ENCODE measurements around the gene MED13L.
"Not testable (repeated sequence)": the region's sequence is repeated elsewhere in the genome, so short reads cannot be mapped to it uniquely, and the experiment has no call there.

MED13L gene

DNA sequence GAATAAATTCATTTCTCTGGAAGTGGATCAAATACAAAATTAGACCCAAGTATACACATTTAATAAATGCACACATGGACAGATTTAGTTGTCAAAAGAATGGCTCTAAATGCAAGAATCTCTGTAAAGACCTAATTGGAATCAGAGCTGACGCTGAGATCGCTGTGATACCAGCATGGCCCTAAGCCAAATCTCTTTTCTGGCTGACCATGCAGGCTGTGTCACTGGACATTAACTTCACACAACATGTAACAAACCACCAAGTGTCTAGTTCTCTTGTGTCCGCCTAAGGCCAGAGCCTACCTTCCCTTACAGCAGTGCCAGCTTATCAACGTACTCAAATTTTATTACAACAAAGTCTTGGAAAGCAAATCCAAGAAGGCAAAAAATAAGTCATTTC is 127.5 kb downstream of the MED13L start:
- DNase-seq: no peak

GRCh38 chr12:116148844-116149243 is 128.6 kb downstream of the MED13L start:
- DNase-seq: no peak

DNA sequence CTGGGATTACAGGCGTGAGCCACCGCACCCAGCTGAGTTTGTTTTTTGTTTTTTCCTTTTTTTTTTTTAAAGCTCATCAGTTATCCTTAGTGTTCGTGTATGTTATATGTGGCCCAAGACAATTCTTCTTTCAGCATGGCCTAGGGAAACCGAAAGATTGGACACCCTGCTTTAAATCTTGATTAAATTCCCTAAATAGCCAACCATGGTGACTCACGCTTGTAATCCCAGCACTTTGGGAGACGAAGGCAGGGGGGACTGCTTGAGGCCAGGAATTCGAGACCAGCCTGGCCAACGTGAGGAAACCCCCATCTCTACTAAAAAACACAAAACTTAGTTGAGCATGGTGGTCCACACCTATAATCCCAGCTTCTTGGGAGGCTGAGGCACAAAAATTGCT is 131.1 kb downstream of the MED13L start:
- DNase-seq: no peak

DNA sequence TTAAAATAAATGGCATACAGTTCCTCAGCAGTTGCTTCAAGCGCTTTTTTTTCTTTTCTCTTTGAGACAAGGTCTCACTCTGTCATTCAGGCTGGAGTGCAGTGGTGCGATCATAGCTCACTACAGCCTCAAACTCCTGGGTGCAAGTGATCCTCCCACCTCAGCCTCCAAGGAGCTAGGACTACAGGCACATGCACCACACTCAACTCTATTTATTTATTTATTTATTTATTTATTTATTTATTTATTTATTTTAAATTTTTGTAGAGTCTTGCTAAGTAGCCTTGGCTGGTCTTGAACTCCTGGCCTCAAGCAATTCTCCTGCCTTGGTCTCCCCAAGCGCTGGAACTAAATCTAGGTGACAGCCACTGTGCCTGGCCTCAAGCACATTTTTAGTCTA is 132.0 kb downstream of the MED13L start:
- DNase-seq: no peak

GRCh38 chr12:116144384-116144783 is 133.1 kb downstream of the MED13L start:
- DNase-seq: no peak

GRCh38 chr12:116143909-116144308 is 133.6 kb downstream of the MED13L start:
- DNase-seq: peak; percentile 42 to 55

GRCh38 chr12:116142936-116143898 is 134.3 kb downstream of the MED13L start:
- peak; percentile 45 to 57 for DNase-seq

GRCh38 chr12:116141833-116142162 is 135.7 kb downstream of the MED13L start:
- no peak for DNase-seq

DNA sequence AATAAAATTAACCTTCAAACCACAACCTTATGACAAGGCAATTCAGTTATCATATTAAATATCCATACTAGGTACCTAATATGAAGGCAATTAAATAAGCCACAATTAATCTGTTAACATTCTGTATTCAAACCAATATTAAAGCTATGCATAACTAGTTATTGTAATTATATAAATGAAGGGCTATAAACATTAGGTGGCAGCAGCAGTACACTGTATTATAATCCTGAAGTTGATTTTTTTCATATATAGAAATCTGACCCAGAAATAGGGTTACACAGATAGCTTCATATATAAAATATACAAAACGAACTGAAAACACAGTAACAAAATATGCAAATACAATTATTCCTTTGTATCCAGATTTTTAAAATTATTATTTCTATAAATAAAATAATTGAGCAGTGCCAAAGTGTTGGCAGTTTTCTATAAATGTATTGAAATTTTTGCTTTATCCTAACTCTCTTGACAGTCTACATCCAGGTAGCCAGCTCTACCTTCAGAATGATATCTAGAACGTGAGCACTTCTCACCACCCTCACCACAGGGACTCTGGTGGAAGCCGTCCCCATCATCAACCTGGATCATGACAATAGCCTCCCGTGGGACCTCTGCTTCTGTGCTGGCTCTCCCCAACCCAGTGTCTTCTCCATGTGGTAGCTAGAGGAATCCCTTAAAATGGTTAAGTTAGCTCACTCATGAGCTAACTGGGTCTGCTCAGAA is 136.2 kb downstream of the MED13L start:
- DNase-seq: no peak

DNA sequence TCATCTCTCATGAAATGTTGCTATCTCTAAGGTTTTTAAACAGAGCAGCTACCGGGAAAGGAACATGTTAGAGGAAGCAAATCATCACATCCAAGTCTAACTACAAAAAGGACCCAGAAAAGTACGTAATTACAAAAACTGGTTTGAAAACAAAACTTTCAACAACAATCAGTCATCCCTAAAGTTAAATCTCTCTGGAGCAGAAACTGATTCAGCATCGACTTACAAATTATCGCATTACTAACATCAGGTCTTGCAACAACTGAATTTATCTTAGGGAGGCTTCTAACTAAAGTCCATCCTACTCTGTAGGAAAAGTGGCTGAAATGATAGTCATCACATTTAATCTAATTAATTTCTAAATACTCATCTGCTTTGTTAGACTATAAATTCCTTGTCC is 137.0 kb downstream of the MED13L start:
- no peak for DNase-seq

DNA sequence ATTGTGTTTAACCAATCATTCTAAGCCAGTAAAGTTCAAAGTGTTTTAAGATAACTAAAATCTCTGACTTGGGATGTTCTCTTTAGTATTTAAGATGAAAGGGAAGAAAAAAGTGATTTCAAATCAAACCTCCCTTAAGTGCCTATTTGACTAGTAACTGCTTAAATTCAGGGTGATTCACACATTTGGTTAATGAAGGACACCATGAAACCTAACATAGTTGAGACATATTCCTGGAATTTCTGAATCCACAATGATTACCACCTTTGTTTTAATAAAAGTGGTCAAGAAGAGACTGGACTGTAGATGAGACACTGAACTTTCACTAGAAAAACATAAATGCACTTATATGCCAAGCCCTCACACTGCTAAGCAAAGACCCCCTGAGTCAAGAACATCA is 138.7 kb downstream of the MED13L start:
- DNase-seq: no peak

GRCh38 chr12:116138364-116138763 is 139.1 kb downstream of the MED13L start:
- peak; percentile 66 to 67 for DNase-seq

GRCh38 chr12:116137318-116137717 is 140.2 kb downstream of the MED13L start:
- no peak for DNase-seq

GRCh38 chr12:116136340-116136739 is 141.2 kb downstream of the MED13L start:
- no peak for DNase-seq

DNA sequence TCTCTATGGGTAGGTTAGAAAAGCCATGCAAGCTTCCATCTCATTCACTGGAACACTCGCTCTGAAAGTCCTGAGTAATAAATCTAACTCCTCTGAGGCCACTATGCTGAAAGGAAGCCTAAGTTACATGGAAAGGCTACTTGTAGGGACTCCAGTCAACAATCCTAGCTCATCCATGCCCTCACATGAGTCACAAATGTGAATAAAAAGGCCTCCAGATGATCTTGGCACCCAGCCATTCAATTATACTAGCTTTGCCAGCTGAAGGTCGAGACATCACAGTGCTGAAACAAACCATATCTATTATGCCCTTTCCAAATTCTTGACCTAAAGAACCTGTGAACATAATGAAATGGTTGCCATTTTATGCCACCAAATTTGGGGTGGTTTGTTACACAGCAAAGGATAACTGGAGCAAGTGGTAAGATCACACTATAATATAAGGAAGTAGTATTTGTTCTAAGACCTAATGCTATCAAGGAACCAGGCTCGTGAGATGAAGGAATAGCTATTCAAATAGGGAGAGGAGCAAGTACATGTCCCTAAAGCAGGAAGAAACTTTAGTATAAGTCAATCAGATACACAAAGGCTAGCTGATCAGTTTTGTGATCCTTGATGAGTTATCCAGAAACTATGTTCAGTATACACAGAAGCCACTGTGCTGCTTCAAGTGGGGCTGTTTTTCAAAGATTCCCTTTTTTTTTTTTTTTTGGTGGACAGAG is 142.1 kb downstream of the MED13L start:
- DNase-seq: no peak

- no peak for DNase-seq
These were observed 143.8 kb downstream of the MED13L start for GRCh38 chr12:116133636-116134214.

GRCh38 chr12:116133149-116133548 is 144.3 kb downstream of the MED13L start:
- DNase-seq: peak; percentile 20 to 40

GRCh38 chr12:116131987-116132386 is 145.5 kb downstream of the MED13L start:
- DNase-seq: not testable (repeated sequence)

GRCh38 chr12:116131176-116131575 is 146.3 kb downstream of the MED13L start:
- no peak for DNase-seq

DNA sequence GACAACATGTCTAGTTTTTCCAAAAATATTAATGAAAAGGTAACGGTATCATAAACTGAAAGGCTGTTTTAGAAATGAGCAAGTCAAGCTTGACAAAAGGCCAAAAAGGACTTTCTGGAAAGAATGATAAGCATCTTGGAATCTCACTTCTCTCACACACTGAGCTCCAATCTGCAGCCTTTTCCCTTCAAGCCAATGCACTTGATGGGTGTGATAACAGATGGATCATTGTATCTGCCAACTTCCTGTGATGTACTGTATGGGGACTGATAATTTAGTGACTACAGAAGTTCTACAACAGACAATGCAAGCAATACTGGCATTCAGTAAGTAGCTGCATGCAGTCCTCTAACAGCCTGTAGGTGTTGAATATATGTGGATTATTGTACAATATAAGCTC is 147.1 kb downstream of the MED13L start:
- DNase-seq: no peak

- no peak for DNase-seq
These were observed 148.7 kb downstream of the MED13L start for GRCh38 chr12:116128779-116129178.

- DNase-seq: no peak
These were observed 149.6 kb downstream of the MED13L start for GRCh38 chr12:116127859-116128258.

DNA sequence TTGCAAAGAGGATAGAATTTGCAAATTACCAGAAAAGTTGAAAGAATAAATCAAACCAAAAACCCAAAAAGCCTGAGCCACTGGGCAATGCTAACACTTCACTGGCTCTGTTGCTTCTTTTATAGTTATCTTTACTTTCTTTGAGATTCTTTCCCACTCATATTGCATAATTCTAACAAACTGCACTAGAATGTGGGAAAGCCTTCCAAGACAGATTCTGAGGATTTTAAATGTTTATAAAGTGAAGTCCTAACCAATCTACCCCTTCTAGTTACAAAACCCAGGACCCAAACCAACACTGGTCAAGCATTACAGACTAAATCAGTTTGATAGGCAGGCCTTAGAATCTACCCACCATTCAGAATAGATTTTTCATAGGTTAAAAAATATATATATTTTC is 150.9 kb downstream of the MED13L start:
- DNase-seq: no peak
